NCI-H345 (cell line): Measurements from ENCODE around the gene PROK1.
A peak's percentile ranks its signal among the peaks of the same experiment; 100 is the strongest.
"Not testable (repeated sequence)": the region's sequence is repeated elsewhere in the genome, so short reads cannot be mapped to it uniquely, and the experiment has no call there.

Experiments used
- DNase-seq: peaks from one replicate; lab custom pipeline; 2025; lab: John Stamatoyannopoulos, UW

The PROK1 gene

GRCh38 chr1:110433803-110434202, 17.1 kb upstream of the PROK1 start:
- DNase-seq = no peak

DNA sequence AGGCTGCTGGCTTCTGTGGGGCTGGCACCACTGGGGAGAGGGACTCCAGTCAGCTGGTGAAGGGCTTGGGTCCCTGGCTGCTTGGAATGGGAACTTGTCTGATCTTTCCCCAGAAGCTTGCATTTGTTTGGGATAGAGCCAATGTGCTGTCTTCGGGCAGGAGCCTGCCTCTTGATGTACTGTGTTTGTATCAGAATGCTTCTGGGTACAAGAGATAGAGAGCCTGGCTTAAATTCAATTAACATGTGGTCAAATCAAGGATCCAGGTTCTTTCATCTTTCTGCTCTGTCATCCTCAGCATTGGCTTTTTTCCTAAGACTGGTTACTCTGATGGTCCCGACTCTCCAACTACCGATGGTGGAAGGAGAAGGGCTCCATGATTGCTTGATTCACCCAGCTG, 16.0 kb upstream of the PROK1 start:
- no peak for DNase-seq

- no peak for DNase-seq
Observed at GRCh38 chr1:110436635-110437034, 14.3 kb upstream of the PROK1 start.

DNA sequence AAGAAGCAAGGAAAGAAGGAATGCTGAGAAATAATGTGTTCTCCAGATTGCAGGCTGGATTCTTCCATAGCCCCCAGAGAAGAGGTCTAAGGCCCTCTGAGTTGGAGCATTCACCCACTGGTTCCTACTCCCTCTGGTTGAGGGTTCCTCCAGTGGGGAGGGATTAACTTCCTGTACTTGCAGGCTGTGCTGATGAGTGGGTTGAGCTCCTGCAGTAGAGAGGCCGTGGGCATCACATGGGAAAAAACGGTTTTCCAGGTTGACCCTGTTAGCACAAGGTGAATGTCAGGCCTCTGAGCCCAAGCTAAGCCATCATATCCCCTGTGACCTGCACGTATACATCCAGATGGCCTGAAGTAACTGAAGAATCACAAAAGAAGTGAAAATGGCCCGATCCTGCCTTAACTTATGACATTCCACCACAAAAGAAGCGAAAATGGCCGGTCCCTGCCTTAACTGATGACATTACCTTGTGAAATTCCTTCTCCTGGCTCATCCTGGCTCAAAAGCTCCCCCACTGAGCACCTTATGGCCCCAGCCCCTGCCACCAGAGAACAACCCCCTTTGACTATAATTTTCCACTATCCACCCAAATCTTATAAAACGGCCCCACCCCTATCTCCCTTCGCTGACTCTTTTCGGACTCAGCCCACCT, 13.2 kb upstream of the PROK1 start:
- not testable (repeated sequence) for DNase-seq

DNA sequence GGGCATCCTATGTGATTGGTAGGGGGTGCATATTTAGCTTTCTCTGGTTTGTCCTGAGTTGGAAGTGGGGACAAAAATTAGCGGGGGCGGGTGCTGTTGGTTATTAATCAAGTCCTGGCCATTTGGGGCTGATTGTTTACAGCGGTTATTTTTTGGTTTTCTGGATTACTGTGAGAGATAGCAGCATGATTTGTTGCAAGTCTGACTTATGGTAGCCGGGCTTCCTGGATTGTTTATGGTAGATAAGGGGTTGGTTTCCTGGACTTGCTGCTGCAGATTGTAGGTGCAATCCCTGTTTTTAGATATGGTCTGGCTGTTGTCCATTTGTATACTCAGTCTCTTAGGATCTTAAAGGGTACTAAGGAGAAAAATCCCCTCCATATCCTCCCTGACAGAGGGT, 12.1 kb upstream of the PROK1 start:
- DNase-seq = no peak

DNA sequence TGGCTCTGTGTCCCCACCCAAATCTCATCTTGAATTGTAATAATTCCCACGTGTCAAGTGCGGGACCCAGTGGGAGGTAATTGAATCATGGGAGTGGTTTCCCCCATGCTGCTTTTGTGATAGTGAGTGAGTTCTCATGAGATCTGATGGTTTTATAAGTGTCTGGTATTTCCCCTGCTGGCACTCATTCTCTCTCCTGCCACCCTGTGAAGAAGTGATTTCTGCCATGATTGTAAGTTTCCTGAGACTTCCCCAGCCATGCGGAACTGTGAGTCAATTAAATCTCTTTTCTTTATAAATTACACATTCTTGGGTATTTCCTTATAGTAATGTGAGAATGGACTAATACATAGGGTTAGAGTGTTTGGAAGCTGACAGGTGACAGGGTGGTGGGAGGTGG, 11.1 kb upstream of the PROK1 start:
- not testable (repeated sequence) for DNase-seq

DNA sequence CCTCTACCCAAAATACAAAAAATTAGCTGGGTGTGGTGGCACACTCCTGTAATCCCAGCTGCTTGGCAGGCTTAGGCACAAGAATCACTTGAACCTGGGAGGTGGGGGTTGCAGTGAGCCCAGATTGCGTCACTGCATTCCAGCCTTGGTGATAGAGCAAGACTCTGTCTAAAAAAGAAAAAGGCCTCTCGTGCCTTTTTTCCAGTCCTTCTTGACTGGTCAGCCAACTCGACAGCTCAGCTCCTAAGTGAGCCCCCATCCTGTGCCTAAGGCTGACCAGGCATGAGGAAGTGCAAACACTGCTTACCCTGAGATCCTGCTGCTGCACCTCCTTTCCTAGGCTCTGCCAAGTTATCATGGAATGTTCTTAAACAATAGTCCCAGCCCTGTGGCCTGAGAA, 10.1 kb upstream of the PROK1 start:
- no peak for DNase-seq

GRCh38 chr1:110441888-110442287, 9.1 kb upstream of the PROK1 start:
- no peak for DNase-seq

- no peak for DNase-seq
Observed at GRCh38 chr1:110443451-110443850, 7.5 kb upstream of the PROK1 start.

GRCh38 chr1:110444561-110444960, 6.4 kb upstream of the PROK1 start:
- DNase-seq = no peak

DNA sequence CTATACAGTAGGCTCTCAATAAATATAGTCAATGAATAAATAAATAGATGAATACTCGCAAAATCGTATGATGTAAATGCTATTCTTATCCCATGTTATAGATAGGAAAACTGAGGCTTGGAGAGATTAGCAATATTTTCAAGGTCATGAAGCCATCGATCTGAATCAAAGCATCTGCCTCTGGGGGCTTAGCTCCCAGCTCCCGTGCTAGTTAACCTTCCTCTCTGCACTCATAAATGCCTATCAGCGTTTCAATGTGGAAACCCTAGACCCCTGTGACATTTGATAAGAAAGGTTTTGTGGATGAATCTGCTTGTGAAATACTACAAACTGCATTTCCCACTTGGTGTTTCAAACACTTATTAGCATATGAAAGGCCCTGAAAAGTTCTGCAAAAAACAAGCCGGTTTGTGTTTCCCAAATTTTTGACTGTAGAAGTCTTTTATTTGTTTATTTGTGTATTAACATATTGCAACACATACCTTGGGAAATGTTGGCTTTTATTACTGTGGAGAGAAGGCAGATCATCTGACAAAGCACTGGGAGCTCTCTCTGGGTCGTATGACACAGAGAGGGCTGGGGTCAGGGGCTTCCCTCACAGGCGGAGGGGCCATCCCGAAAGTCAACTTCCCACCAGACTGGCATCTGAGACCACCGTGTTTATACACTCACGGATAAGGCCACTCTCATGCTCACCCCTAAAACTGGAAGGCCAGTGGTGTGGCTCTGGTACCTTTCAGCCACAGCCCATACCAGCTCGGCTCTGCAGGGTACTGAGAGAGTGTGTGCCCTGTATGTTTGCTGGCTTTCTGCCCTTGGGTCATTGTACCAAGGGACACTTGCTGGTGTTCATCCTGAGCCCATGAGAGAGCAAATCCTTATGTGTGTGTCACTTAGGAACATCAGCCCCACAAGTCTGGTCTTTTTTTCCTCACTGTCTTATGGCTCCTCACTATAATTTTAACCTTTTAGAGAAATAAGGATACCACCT, 993 bp upstream of the PROK1 start:
- DNase-seq = no peak

GRCh38 chr1:110452330-110452729, 1.4 kb downstream of the PROK1 start:
- DNase-seq = no peak

DNA sequence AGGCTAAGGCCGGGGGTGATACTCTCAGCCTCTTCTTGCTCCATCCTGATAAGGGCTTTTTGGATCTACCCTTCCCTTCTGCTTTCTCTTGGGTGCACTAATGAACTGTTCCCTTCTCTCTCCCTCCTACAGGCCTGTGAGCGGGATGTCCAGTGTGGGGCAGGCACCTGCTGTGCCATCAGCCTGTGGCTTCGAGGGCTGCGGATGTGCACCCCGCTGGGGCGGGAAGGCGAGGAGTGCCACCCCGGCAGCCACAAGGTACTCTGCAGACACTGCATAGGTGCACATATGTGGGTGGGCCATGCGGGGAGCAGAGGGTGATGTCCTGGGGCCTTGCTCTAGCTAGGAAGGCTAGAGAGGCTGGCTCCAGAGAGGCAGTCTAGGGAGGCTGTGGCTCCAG, 2.9 kb downstream of the PROK1 start:
- DNase-seq = no peak

GRCh38 chr1:110454328-110454727, 3.4 kb downstream of the PROK1 start:
- DNase-seq = no peak

GRCh38 chr1:110455151-110455550, 4.2 kb downstream of the PROK1 start:
- no peak for DNase-seq

GRCh38 chr1:110457206-110457605, 6.3 kb downstream of the PROK1 start:
- DNase-seq = no peak

DNA sequence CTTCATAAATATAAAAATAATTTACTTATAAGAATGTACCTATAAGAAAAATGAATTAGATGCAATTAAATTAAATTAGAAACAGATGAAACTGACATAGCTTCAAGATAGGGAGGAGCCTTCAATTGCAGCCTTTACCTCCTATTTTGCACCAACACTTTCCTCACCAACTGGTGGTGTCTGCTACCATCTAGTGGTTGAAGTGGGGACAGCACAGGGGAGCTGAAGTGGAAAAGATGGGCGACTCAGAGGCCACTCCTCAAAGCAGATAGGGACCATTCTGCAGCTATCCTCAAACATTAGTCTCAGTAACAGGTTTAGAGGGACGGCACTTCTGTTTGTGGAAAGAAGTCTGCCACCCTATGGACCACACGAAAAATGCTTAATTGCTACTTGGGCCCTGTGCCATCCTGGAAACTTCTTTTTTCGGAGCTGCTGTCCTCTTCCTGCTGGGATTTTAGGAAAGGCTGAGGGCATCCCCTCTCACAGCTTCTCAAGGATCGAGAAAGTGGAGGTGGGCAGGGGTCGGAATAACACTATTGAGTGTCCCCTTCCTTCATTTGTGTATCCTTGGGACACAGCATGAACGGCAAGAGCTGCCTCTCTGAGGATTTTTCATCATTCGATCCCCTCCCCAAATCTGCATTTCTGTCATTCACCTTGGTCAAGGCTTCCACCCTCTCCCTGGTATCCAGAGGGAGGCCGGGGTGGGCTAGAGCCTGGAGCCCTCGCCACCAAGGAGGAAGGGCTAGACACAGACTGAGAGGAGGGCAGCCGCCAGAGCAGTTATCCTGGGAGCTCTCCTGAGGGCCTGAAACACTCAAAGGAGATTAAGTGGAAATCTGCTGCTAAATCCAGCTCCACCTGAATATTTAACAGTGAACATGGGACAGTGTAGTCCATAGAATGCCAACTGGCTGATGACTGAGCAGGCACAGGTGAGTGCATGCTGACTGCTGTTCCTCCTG, 9.6 kb downstream of the PROK1 start:
- DNase-seq = peak; percentile 81

DNA sequence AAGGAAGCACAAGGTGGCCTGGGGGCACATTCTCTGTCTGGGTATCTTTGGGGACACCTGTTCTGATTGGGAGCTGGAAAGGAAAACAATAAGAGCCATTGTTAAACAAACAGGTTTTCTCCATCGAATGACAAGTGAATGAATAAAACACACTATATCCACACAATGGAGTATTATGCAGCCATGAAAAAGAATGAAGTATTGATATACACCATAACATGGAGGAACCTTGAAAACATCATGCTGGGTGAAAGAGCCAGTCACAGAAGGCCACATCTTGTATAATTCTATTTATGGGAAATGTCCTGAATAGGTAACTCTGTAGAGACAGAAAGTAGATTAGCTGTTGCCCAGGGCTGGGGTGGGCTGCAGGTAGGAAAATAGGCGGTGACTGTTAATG, 11.1 kb downstream of the PROK1 start:
- DNase-seq = no peak

DNA sequence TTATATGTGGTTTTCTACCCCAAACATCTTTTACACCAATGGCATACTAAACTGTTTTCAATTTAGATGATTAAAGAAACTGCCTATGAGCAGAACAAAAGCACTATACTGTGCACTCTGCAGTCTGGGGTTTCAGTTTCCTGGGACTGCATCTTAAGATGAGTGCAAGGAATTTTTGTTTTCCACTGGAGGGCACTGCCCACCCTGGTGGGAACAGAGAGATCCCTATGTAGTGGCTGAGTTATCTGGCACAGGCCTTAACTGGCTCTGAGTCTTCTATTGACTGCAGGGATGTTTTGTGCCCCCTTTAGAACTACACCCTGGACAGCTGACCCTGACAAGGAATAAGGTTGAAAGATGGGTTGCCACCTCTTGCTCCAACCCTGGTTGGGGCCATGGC, 12.0 kb downstream of the PROK1 start:
- DNase-seq = no peak

DNA sequence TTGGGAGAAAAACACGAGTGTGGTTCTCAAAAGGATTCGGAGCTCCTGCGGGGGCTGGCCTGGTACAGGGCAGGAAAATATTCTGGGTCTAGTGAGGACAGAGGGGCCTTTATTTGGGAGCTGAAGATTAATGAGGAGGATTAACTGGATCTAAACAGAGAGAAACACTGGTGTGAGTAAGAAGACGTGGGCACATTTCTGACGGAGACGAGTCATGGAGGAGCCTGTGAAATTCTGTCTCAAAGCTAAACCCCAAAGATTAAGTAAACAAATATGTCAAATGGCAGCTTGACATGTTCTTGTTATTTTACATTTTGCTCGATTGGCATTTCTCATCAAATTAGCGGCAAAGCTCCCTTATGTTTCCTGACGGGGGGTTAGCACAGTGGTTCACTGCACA, 12.8 kb downstream of the PROK1 start:
- no peak for DNase-seq

- DNase-seq = no peak
Observed at GRCh38 chr1:110464340-110464739, 13.4 kb downstream of the PROK1 start.
